GM12878 (cell line): Measurements from ENCODE around the gene SYCN.

Source experiments
- ATF3 ChIP-seq: IDR thresholded peaks from 2 replicates; pipeline ENCODE4 v1.6.1; 2011; ENCODE audit warnings: low read depth, mild to moderate bottlenecking, low read length, moderate library complexity, borderline replicate concordance; ENCODE audit errors: extremely low read depth
- CHD2 ChIP-seq: IDR thresholded peaks from 2 replicates; pipeline ENCODE4 v1.6.1; 2011; ENCODE audit warnings: low read depth, low read length, improper control_type of control experiment, borderline replicate concordance
- CTCF ChIP-seq, 3 experiments: IDR thresholded peaks in 2 of 3; conservative IDR thresholded peaks in 1 of 3; 2 replicates each; pipeline ENCODE4 v1.5.1; 2011; ENCODE audit warnings: low read depth in 3 of 3, low read length in 3 of 3, mild to moderate bottlenecking in 3 of 3, control low read depth in 2 of 3, moderate library complexity in 2 of 3, inconsistent platforms in 1 of 3, mixed read lengths in 1 of 3; ENCODE audit not compliant: control insufficient read depth in 2 of 3, insufficient read depth in 1 of 3; ENCODE audit errors: extremely low read depth in 1 of 3
- SIN3A ChIP-seq: IDR thresholded peaks from 2 replicates; pipeline ENCODE4 v1.6.1; 2012; ENCODE audit warnings: low read depth, low read length, improper control_type of control experiment
- TF ChIP-seq, protein P1 (sequence below): IDR thresholded peaks from 2 replicates; pipeline ENCODE4 v1.6.1; 2011; ENCODE audit warnings: borderline replicate concordance, low read depth, mild to moderate bottlenecking, moderate library complexity, mixed read lengths, low read length; ENCODE audit not compliant: insufficient read depth; ENCODE audit errors: extremely low read length

DNA sequence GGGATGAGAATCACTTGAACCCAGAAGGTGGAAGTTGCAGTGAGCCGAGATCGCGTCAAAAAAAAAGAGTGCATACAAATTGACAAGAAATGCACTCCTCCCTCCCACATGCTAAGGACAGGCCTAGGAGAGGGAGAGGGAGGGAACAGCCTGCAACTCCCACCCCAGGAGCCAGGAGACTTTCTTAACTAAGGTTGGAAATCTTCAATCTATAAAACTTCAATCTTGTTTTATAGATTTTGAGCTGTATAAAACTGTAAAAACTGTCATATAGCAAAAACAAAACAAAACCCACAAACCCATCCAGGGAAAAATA is 1.3 kb upstream of the SYCN start:
- TF ChIP-seq ATF3 (no peak), CHD2 (no peak), CTCF (IDR thresholded peaks at IDR 0.05 in 2 of 3, conservative IDR thresholded peaks at IDR 0.05 in 1 of 3; ENCODE audit: control insufficient read depth in 2 of 3, extremely low read depth in 1 of 3, insufficient read depth in 1 of 3, low read depth in 3 of 3, low read length in 3 of 3) (no peak), SIN3A (no peak)
- TF ChIP-seq, protein P1, sequence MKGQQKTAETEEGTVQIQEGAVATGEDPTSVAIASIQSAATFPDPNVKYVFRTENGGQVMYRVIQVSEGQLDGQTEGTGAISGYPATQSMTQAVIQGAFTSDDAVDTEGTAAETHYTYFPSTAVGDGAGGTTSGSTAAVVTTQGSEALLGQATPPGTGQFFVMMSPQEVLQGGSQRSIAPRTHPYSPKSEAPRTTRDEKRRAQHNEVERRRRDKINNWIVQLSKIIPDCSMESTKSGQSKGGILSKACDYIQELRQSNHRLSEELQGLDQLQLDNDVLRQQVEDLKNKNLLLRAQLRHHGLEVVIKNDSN = no peak
